HG03342 (cell line): ENCODE results near the gene SULT1A1.
"Not testable (repeated sequence)": the region's sequence is repeated elsewhere in the genome, so short reads cannot be mapped to it uniquely, and the experiment has no call there.

Experiments
- ATAC-seq: cut with Tn5 transposase; IDR thresholded peaks from one replicate; pipeline ENCODE4 v1.9.1; 2021; ENCODE audit warnings: mild to moderate bottlenecking, moderate library complexity; ENCODE audit not compliant: unreplicated experiment

SULT1A1 gene

GRCh38 chr16:28592511-28592910 lies 17.3 kb downstream of the SULT1A1 start:
- ATAC-seq: no peak

- no peak for ATAC-seq
These were observed 18.5 kb downstream of the SULT1A1 start for GRCh38 chr16:28591355-28591754.

- no peak for ATAC-seq
These were observed 19.2 kb downstream of the SULT1A1 start for GRCh38 chr16:28590384-28591340.

GRCh38 chr16:28589930-28590329 lies 19.9 kb downstream of the SULT1A1 start:
- ATAC-seq: no peak

- ATAC-seq: no peak
These were observed 20.8 kb downstream of the SULT1A1 start for GRCh38 chr16:28589069-28589468.

GRCh38 chr16:28587386-28587785 lies 22.5 kb downstream of the SULT1A1 start:
- ATAC-seq: no peak

- no peak for ATAC-seq
These were observed 23.4 kb downstream of the SULT1A1 start for GRCh38 chr16:28586466-28586865.

- ATAC-seq: no peak
These were observed 24.2 kb downstream of the SULT1A1 start for GRCh38 chr16:28585674-28586073.

- ATAC-seq: no peak
These were observed 29.0 kb downstream of the SULT1A1 start for GRCh38 chr16:28580726-28581315.

GRCh38 chr16:28575446-28576109 lies 34.3 kb downstream of the SULT1A1 start:
- ATAC-seq: no peak

- no peak for ATAC-seq
These were observed 34.9 kb downstream of the SULT1A1 start for GRCh38 chr16:28574925-28575324.

- ATAC-seq: no peak
These were observed 35.8 kb downstream of the SULT1A1 start for GRCh38 chr16:28573738-28574718.

- no peak for ATAC-seq
These were observed 36.9 kb downstream of the SULT1A1 start for GRCh38 chr16:28572696-28573510.

- ATAC-seq: no peak
These were observed 39.7 kb downstream of the SULT1A1 start for GRCh38 chr16:28569968-28570752.

GRCh38 chr16:28569021-28569420 lies 40.8 kb downstream of the SULT1A1 start:
- ATAC-seq: no peak

GRCh38 chr16:28567292-28567691 lies 42.6 kb downstream of the SULT1A1 start:
- no peak for ATAC-seq

- not testable (repeated sequence) for ATAC-seq
These were observed 43.5 kb downstream of the SULT1A1 start for GRCh38 chr16:28566233-28566925.

GRCh38 chr16:28563218-28563617 lies 46.6 kb downstream of the SULT1A1 start:
- ATAC-seq: no peak
